HEK293 (cell line): ENCODE data around the gene C11orf98.
A peak's percentile ranks its signal among the peaks of the same experiment; 100 is the strongest.

Experiments
- CTCF ChIA-PET: fragments of 350-600 bp; formaldehyde crosslinking; extraction: SDS; loops from one replicate; lab custom pipeline; 2021; ENCODE audit warnings: antibody characterized with exemption; lab: Yijun Ruan, JAX
- POLR2A ChIA-PET: fragments of 300-600 bp; formaldehyde crosslinking; extraction: SDS; loops from one replicate; lab custom pipeline; 2020; ENCODE audit warnings: antibody characterized with exemption, inconsistent platforms; lab: Yijun Ruan, JAX
- H3K27ac ChIP-seq: fragments of 200-500 bp; sonication (Bioruptor generic); 2 replicates; pipeline ENCODE4 v1.5.1; 2014; ENCODE audit warnings: low read depth, low read length, control low read depth, inconsistent platforms; ENCODE audit errors: extremely low read depth
- H3K36me3 ChIP-seq, 2 experiments: fragments of 200-500 bp in 1 of 2; sonication (Bioruptor generic) in 1 of 2; 1 replicate in 1 of 2; 2 replicates in 1 of 2; pipeline ENCODE4 v1.5.1; 2014 to 2017; ENCODE audit warnings: inconsistent platforms in 2 of 2, low read length in 2 of 2; ENCODE audit not compliant: control insufficient read depth in 2 of 2, insufficient read depth in 1 of 2
- H3K4me1 ChIP-seq: fragments of 200-500 bp; sonication (Bioruptor generic); 2 replicates; pipeline ENCODE4 v1.5.1; 2014; ENCODE audit warnings: mild to moderate bottlenecking, low read length, inconsistent platforms; ENCODE audit not compliant: control insufficient read depth, insufficient read depth
- H3K4me3 ChIP-seq: 2 replicates; pipeline ENCODE4 v1.5.1; 2011; ENCODE audit warnings: low read depth, mild to moderate bottlenecking, control low read depth, low read length, moderate library complexity
- H3K9me3 ChIP-seq: fragments of 200-500 bp; sonication (Bioruptor generic); 2 replicates; pipeline ENCODE4 v1.5.1; 2014; ENCODE audit warnings: low read depth, low read length, inconsistent platforms; ENCODE audit not compliant: control insufficient read depth, insufficient read depth
- PRDM4 ChIP-seq: fragments of 450-650 bp; formaldehyde crosslinking; IDR thresholded peaks from 2 replicates; pipeline ENCODE4 v1.5.1; 2017; ENCODE audit warnings: missing biosample characterization, missing genetic modification characterization
- ZBTB17 ChIP-seq: fragments of 450-650 bp; formaldehyde crosslinking; IDR thresholded peaks from 2 replicates; pipeline ENCODE4 v1.5.1; 2016; ENCODE audit warnings: missing biosample characterization, missing genetic modification characterization
- ZBTB20 ChIP-seq: fragments of 450-650 bp; formaldehyde crosslinking; IDR thresholded peaks from 2 replicates; pipeline ENCODE4 v1.5.1; 2016; ENCODE audit warnings: missing biosample characterization, missing genetic modification characterization
- ZFP37 ChIP-seq: fragments of 450-650 bp; formaldehyde crosslinking; IDR thresholded peaks from 2 replicates; pipeline ENCODE4 v1.5.1; 2016; ENCODE audit warnings: missing biosample characterization, missing genetic modification characterization
- ZFP69B ChIP-seq: fragments of 450-650 bp; formaldehyde crosslinking; IDR thresholded peaks from 2 replicates; pipeline ENCODE4 v1.5.1; 2016; ENCODE audit warnings: missing biosample characterization, missing genetic modification characterization
- ZNF2 ChIP-seq: fragments of 450-650 bp; formaldehyde crosslinking; IDR thresholded peaks from 2 replicates; pipeline ENCODE4 v1.5.1; 2016; ENCODE audit warnings: missing biosample characterization, missing genetic modification characterization
- ZNF280D ChIP-seq: fragments of 450-650 bp; formaldehyde crosslinking; IDR thresholded peaks from 2 replicates; pipeline ENCODE4 v1.5.1; 2016; ENCODE audit warnings: missing biosample characterization, missing genetic modification characterization
- ZNF391 ChIP-seq: fragments of 450-650 bp; formaldehyde crosslinking; IDR thresholded peaks from 2 replicates; pipeline ENCODE4 v1.5.1; 2016; ENCODE audit warnings: low read depth, missing biosample characterization, missing genetic modification characterization, borderline replicate concordance
- ZNF394 ChIP-seq: fragments of 450-650 bp; formaldehyde crosslinking; IDR thresholded peaks from 2 replicates; pipeline ENCODE4 v1.5.1; 2016; ENCODE audit warnings: missing biosample characterization, missing genetic modification characterization, mild to moderate bottlenecking, moderate library complexity, borderline replicate concordance
- ZNF501 ChIP-seq: fragments of 450-650 bp; formaldehyde crosslinking; IDR thresholded peaks from 2 replicates; pipeline ENCODE4 v1.5.1; 2016; ENCODE audit warnings: missing biosample characterization, missing genetic modification characterization
- ZNF510 ChIP-seq: fragments of 450-650 bp; formaldehyde crosslinking; IDR thresholded peaks from 2 replicates; pipeline ENCODE4 v1.5.1; 2018; ENCODE audit warnings: mild to moderate bottlenecking, missing genetic modification characterization, missing biosample characterization; ENCODE audit not compliant: insufficient replicate concordance
- ZNF558 ChIP-seq: fragments of 450-650 bp; formaldehyde crosslinking; IDR thresholded peaks from 2 replicates; pipeline ENCODE4 v1.5.1; 2016; ENCODE audit warnings: missing biosample characterization, missing genetic modification characterization
- ZNF600 ChIP-seq: fragments of 450-650 bp; formaldehyde crosslinking; IDR thresholded peaks from 2 replicates; pipeline ENCODE4 v1.5.1; 2016; ENCODE audit warnings: missing biosample characterization, missing genetic modification characterization
- ZNF610 ChIP-seq: fragments of 450-650 bp; formaldehyde crosslinking; IDR thresholded peaks from 2 replicates; pipeline ENCODE4 v1.5.1; 2016; ENCODE audit warnings: missing biosample characterization, missing genetic modification characterization, borderline replicate concordance
- ZNF677 ChIP-seq: fragments of 450-650 bp; IDR thresholded peaks from 2 replicates; pipeline ENCODE4 v1.5.0; 2018; ENCODE audit warnings: missing biosample characterization, mild to moderate bottlenecking, missing genetic modification characterization, moderate library complexity
- ZNF76 ChIP-seq: fragments of 450-650 bp; formaldehyde crosslinking; IDR thresholded peaks from 2 replicates; pipeline ENCODE4; 2016; ENCODE audit warnings: low read depth, missing biosample characterization, missing genetic modification characterization, borderline replicate concordance
- ZNF792 ChIP-seq: fragments of 450-650 bp; formaldehyde crosslinking; IDR thresholded peaks from 2 replicates; pipeline ENCODE4 v1.5.1; 2016; ENCODE audit warnings: missing biosample characterization, missing genetic modification characterization
- ZNF843 ChIP-seq: fragments of 450-650 bp; formaldehyde crosslinking; IDR thresholded peaks from 2 replicates; pipeline ENCODE4 v1.5.1; 2016; ENCODE audit warnings: missing biosample characterization, missing genetic modification characterization
- TF ChIP-seq, protein P1 (sequence below): fragments of 450-650 bp; formaldehyde crosslinking; IDR thresholded peaks from 2 replicates; pipeline ENCODE4 v1.5.1; 2017; ENCODE audit warnings: missing biosample characterization, missing genetic modification characterization
- TF ChIP-seq, protein P2 (sequence below): fragments of 450-650 bp; formaldehyde crosslinking; IDR thresholded peaks from 2 replicates; pipeline ENCODE4 v1.5.1; 2016; ENCODE audit warnings: missing biosample characterization, missing genetic modification characterization

Gene C11orf98

DNA sequence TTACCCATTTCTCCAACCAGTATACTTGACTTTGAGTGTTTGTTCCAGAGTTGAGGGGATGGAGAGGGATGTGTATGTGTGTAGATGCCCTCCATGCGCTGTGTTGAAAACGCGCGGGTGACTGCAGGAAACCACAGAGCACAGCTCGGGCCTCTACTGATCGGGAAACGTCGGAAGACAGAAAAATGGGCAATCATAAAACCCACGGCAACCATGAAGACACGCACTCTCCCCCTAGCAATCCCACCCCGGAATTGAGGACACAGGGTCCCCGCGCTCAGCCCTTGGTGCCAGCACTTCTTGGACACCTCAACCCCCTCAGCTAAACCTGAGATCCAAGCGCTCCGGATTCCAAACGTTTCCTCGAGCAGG is 6.2 kb upstream of the C11orf98 start:
- ChIA-PET CTCF (interaction anchor here (1.2 to 2.4 kb wide), 3 partner anchors 10 to 60 kb away, joined by 3 to 8 read pairs (median 6); no protein-coding TSS in a partner anchor), POLR2A (interaction anchor here (0.6 to 7.2 kb wide), 35 partner anchors 8 to 216 kb away, joined by 3 to 72 read pairs (median 10); partner anchors contain the start of genes AHNAK, B3GAT3, BSCL2 and C11orf98)
- Histone ChIP-seq H3K27ac (peak overlapping the region; percentile 65), H3K36me3 (peaks cover 3 to 46% of the 10 kb centered on the region in 2 experiments; a peak in 2 of 3 replicates), H3K4me1 (no peaks in the 10 kb centered on the region), H3K4me3 (peak overlapping the region; percentile 84)
- TF ChIP-seq ZNF843 (tag by site-specific recombination) (0 out of 2 replicates have a peak, but pooled peaks have one; percentile 44), ZNF76 (tag by site-specific recombination) (no peak), ZFP37 (tag by site-specific recombination) (peak; percentile 33; the same call in 1 of the 2 replicates), PRDM4 (tag by site-specific recombination) (peak; percentile 23; the same call in 1 of the 2 replicates), ZNF394 (0 out of 2 replicates have a peak, but pooled peaks have one; percentile 32), ZBTB20 (tag by site-specific recombination) (peak; percentile 97), ZNF501 (tag by site-specific recombination) (peak; percentile 78; the same call in 1 of the 2 replicates), ZNF677 (no peak), ZNF510 (tag by site-specific recombination) (no peak), ZFP69B (tag by site-specific recombination) (peak; percentile 14; the same call in 1 of the 2 replicates), ZNF280D (tag by site-specific recombination) (0 out of 2 replicates have a peak, but pooled peaks have one; percentile 23), ZNF2 (tag by site-specific recombination) (0 out of 2 replicates have a peak, but pooled peaks have one; percentile 29), ZNF610 (tag by site-specific recombination) (no peak), ZNF600 (tag by site-specific recombination) (peak; percentile 72), ZNF558 (tag by site-specific recombination) (0 out of 2 replicates have a peak, but pooled peaks have one; percentile 49), ZNF391 (peak; percentile 66; the same call in 1 of the 2 replicates), ZNF792 (no peak), ZBTB17 (tag by site-specific recombination) (peak; percentile 89)
- TF ChIP-seq, protein P1, sequence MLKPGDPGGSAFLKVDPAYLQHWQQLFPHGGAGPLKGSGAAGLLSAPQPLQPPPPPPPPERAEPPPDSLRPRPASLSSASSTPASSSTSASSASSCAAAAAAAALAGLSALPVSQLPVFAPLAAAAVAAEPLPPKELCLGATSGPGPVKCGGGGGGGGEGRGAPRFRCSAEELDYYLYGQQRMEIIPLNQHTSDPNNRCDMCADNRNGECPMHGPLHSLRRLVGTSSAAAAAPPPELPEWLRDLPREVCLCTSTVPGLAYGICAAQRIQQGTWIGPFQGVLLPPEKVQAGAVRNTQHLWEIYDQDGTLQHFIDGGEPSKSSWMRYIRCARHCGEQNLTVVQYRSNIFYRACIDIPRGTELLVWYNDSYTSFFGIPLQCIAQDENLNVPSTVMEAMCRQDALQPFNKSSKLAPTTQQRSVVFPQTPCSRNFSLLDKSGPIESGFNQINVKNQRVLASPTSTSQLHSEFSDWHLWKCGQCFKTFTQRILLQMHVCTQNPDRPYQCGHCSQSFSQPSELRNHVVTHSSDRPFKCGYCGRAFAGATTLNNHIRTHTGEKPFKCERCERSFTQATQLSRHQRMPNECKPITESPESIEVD: no peak
- TF ChIP-seq, protein P2, sequence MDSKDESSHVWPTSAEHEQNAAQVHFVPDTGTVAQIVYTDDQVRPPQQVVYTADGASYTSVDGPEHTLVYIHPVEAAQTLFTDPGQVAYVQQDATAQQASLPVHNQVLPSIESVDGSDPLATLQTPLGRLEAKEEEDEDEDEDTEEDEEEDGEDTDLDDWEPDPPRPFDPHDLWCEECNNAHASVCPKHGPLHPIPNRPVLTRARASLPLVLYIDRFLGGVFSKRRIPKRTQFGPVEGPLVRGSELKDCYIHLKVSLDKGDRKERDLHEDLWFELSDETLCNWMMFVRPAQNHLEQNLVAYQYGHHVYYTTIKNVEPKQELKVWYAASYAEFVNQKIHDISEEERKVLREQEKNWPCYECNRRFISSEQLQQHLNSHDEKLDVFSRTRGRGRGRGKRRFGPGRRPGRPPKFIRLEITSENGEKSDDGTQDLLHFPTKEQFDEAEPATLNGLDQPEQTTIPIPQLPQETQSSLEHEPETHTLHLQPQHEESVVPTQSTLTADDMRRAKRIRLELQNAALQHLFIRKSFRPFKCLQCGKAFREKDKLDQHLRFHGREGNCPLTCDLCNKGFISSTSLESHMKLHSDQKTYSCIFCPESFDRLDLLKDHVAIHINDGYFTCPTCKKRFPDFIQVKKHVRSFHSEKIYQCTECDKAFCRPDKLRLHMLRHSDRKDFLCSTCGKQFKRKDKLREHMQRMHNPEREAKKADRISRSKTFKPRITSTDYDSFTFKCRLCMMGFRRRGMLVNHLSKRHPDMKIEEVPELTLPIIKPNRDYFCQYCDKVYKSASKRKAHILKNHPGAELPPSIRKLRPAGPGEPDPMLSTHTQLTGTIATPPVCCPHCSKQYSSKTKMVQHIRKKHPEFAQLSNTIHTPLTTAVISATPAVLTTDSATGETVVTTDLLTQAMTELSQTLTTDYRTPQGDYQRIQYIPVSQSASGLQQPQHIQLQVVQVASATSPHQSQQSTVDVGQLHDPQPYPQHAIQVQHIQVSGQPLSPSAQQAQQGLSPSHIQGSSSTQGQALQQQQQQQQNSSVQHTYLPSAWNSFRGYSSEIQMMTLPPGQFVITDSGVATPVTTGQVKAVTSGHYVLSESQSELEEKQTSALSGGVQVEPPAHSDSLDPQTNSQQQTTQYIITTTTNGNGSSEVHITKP: peak; percentile 83
- TF ChIP-seq, all 188 proteins: peak for 14
- no peaks in the 10 kb centered on the region for H3K9me3 ChIP-seq
